GM12878 (cell line): ENCODE results near the gene ADCY7.

Experiments
- CTCF ChIP-seq, 3 experiments: IDR thresholded peaks in 2 of 3; conservative IDR thresholded peaks in 1 of 3; 2 replicates each; pipeline ENCODE4 v1.5.1; 2011; ENCODE audit warnings: low read depth in 3 of 3, low read length in 3 of 3, mild to moderate bottlenecking in 3 of 3, control low read depth in 2 of 3, moderate library complexity in 2 of 3, inconsistent platforms in 1 of 3, mixed read lengths in 1 of 3; ENCODE audit not compliant: control insufficient read depth in 2 of 3, insufficient read depth in 1 of 3; ENCODE audit errors: extremely low read depth in 1 of 3
- DPF2 ChIP-seq: fragments of 450-650 bp; IDR thresholded peaks from 2 replicates; pipeline ENCODE4 v1.6.1; 2017; ENCODE audit warnings: mild to moderate bottlenecking
- EGR1 ChIP-seq, 2 experiments: IDR thresholded peaks; 1 replicate in 1 of 2; 2 replicates in 1 of 2; pipeline ENCODE4 v1.6.1; 2011 to 2012; ENCODE audit warnings: low read depth in 2 of 2, low read length in 2 of 2, borderline replicate concordance in 1 of 2, mild to moderate bottlenecking in 1 of 2, moderate library complexity in 1 of 2
- EP300 ChIP-seq, 2 experiments: fragments of 150-350 bp in 1 of 2; IDR thresholded peaks; 2 replicates each; pipeline ENCODE4 v1.6.1; 2011 to 2012; ENCODE audit warnings: low read depth in 2 of 2, low read length in 2 of 2, borderline replicate concordance in 1 of 2, improper control_type of control experiment in 1 of 2, inconsistent platforms in 1 of 2; ENCODE audit not compliant: control insufficient read depth in 1 of 2
- LARP7 ChIP-seq: fragments of 450-650 bp; IDR thresholded peaks from 2 replicates; pipeline ENCODE4 v1.6.1; 2017; ENCODE audit warnings: mild to moderate bottlenecking
- MAX ChIP-seq: IDR thresholded peaks from 2 replicates; pipeline ENCODE4 v1.6.1; 2012; ENCODE audit warnings: low read depth, low read length, improper control_type of control experiment
- MYC ChIP-seq: IDR thresholded peaks from 2 replicates; pipeline ENCODE4 v1.6.1; 2011; ENCODE audit warnings: mild to moderate bottlenecking, low read length, moderate library complexity, inconsistent platforms; ENCODE audit not compliant: insufficient read depth, insufficient replicate concordance, insufficient read length, severe bottlenecking
- PAX5 ChIP-seq: IDR thresholded peaks from 2 replicates; pipeline ENCODE4 v1.6.1; 2011; ENCODE audit warnings: low read depth, low read length, borderline replicate concordance
- POLR2A ChIP-seq: IDR thresholded peaks from 2 replicates; pipeline ENCODE4 v1.6.1; 2011; ENCODE audit warnings: low read depth, mild to moderate bottlenecking, low read length
- POU2F2 ChIP-seq: IDR thresholded peaks from 3 replicates; pipeline ENCODE4 v1.6.1; 2011; ENCODE audit warnings: low read depth, mild to moderate bottlenecking, low read length, borderline replicate concordance
- RB1 ChIP-seq: fragments of 450-650 bp; formaldehyde crosslinking; IDR thresholded peaks from 2 replicates; pipeline ENCODE4 v1.6.1; 2017; ENCODE audit warnings: mild to moderate bottlenecking, borderline replicate concordance
- SMC3 ChIP-seq: IDR thresholded peaks from 2 replicates; pipeline ENCODE4 v1.6.1; 2011; ENCODE audit warnings: low read length, improper control_type of control experiment, borderline replicate concordance
- SPI1 ChIP-seq: IDR thresholded peaks from 2 replicates; pipeline ENCODE4 v1.6.1; 2011; ENCODE audit warnings: low read depth, mild to moderate bottlenecking, low read length, moderate library complexity, borderline replicate concordance; ENCODE audit not compliant: insufficient read depth
- ZBTB33 ChIP-seq: fragments of 450-650 bp; IDR thresholded peaks from 2 replicates; pipeline ENCODE4 v1.6.1; 2017; ENCODE audit warnings: mild to moderate bottlenecking

- TF ChIP-seq POLR2A (no peak), MYC (no peak), POU2F2 (no peak), SMC3 (no peak), MAX (no peak), EGR1 (IDR thresholded peaks at IDR 0.05; ENCODE audit: borderline replicate concordance in 1 of 2, low read depth in 2 of 2, low read length in 2 of 2) (no peak), CTCF (IDR thresholded peaks at IDR 0.05 in 2 of 3, conservative IDR thresholded peaks at IDR 0.05 in 1 of 3; ENCODE audit: control insufficient read depth in 2 of 3, extremely low read depth in 1 of 3, insufficient read depth in 1 of 3, low read depth in 3 of 3, low read length in 3 of 3) (no peak), PAX5 (no peak), SPI1 (no peak), RB1 (no peak), EP300 (IDR thresholded peaks at IDR 0.05; ENCODE audit: borderline replicate concordance in 1 of 2, control insufficient read depth in 1 of 2, low read depth in 2 of 2, low read length in 2 of 2) (no peak), DPF2 (no peak), LARP7 (no peak), ZBTB33 (no peak)
Measured at GRCh38 chr16:50335196-50335958, 69.0 kb downstream of the ADCY7 start.
